ENCODE measurements around the gene PLPP2. TPM values are rescaled to one million over a fixed set of nuclear protein-coding genes. Genes with fewer than 3 reads are reported as not detected.

The PLPP2 gene
- total RNA-seq, 2 experiments from 2014 or later, result 0.03 to 0.80 TPM

DNA sequence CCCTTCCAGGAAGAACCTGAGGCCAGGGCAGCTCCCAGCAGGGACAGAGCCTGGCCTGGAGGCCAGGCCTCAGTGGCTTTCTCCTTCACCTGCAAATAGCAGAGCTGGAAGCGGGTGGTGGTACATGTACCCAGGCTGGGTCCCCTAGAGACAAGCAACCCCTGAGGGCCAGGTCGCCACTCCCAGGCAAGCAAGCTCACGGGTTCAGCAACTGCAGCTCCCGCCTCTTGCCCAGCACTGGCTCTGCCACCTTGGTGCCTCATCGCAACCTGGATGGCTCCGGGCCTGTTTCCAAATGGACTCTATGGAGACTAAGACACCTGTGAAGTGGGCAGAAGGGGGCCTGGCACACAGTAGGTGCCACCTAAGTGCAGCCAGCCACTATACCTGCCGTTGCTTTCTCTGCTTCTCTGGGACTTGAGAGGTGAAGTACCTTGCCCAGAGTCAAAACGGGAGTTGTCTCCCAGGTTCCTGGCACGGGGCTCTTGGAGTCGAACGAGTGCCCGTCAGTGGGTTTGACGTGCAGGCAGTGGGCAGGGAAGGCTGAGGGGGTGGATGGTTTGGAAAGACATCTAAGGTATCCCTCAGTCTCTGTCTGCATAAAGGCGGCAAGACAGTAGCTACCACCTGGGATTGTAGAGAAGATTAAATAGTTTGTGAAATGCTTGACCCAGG, 2.4 kb upstream of the PLPP2 start:
- TF ChIP-seq, protein P1, sequence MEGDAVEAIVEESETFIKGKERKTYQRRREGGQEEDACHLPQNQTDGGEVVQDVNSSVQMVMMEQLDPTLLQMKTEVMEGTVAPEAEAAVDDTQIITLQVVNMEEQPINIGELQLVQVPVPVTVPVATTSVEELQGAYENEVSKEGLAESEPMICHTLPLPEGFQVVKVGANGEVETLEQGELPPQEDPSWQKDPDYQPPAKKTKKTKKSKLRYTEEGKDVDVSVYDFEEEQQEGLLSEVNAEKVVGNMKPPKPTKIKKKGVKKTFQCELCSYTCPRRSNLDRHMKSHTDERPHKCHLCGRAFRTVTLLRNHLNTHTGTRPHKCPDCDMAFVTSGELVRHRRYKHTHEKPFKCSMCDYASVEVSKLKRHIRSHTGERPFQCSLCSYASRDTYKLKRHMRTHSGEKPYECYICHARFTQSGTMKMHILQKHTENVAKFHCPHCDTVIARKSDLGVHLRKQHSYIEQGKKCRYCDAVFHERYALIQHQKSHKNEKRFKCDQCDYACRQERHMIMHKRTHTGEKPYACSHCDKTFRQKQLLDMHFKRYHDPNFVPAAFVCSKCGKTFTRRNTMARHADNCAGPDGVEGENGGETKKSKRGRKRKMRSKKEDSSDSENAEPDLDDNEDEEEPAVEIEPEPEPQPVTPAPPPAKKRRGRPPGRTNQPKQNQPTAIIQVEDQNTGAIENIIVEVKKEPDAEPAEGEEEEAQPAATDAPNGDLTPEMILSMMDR (conservative IDR thresholded peaks at IDR 0.05; ENCODE audit: low read length), result no peak
- no peak for TF ChIP-seq EZH2phosphoT487 (IDR thresholded peaks at IDR 0.05; ENCODE audit: borderline replicate concordance, low read depth, low read length)
- H3K4me1 ChIP-seq (ENCODE audit: insufficient read depth, low read length, poor library complexity, severe bottlenecking), result no peaks in the 10 kb centered on the region
- BruUV-seq (replicated peaks), result no TSS peak
- no peaks in the 10 kb centered on the region for H3K9me3 ChIP-seq (ENCODE audit: low read length)
- no peaks in the 10 kb centered on the region for H3K36me3 ChIP-seq (ENCODE audit: insufficient read depth, low read length)
- H3K4me3 ChIP-seq (ENCODE audit: low read depth, low read length, poor library complexity, severe bottlenecking), result no peak overlapping the region
- H3K4me2 ChIP-seq (ENCODE audit: low read length), result no peak overlapping the region
- H3K9me2 ChIP-seq (ENCODE audit: insufficient read depth, low read length), result no peaks in the 10 kb centered on the region
- no peak overlapping the region for H3K27ac ChIP-seq (ENCODE audit: low read depth, low read length, poor library complexity, severe bottlenecking)
- no peak overlapping the region for H2AFZ ChIP-seq (ENCODE audit: low read length)
- H4K20me1 ChIP-seq (ENCODE audit: insufficient read depth, low read length), result no peaks in the 10 kb centered on the region
- intact Hi-C loops (cut with micrococcal nuclease; ENCODE audit: unreplicated experiment), result no loop called here
- ChIA-PET CTCF (ENCODE audit: unreplicated experiment) (no interaction called here), POLR2A (no interaction called here)
- no peaks in the 10 kb centered on the region for H3K79me2 ChIP-seq (ENCODE audit: insufficient read depth, low read depth, low read length)
- DNase-seq (ENCODE audit: low spot score), result no peak

DNA sequence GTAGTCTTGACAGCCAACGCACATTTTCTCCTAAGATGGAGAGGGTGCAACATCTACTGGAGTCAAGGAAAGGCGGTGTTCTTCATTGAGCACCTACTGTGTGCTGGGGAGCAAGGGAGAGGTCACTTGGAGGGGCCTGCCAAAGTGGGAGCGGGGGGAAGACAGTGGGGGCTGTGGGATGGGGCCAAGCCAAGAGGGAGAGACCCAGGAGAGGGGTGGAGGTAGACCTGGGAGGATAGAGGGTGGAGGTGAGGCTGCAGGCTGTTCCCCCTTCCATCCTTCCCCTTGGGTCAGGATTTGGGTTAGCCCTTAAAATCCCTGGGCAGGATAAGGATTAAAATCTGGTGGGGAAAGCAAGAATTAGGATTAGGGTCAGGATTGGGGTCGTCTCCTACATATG, 1.7 kb upstream of the PLPP2 start:
- CTCF ChIA-PET (ENCODE audit: unreplicated experiment), result no interaction called here
- DNase-seq (ENCODE audit: low spot score), result no peak
- intact Hi-C loops (cut with micrococcal nuclease; ENCODE audit: unreplicated experiment), result no loop called here
- POLR2A ChIA-PET, result no interaction called here
- Histone ChIP-seq H3K4me2 (ENCODE audit: low read length) (no peak overlapping the region), H3K27ac (ENCODE audit: low read depth, low read length, poor library complexity, severe bottlenecking) (no peak overlapping the region), H2AFZ (ENCODE audit: low read length) (no peak overlapping the region), H3K9me2 (ENCODE audit: insufficient read depth, low read length) (no peaks in the 10 kb centered on the region), H3K9me3 (ENCODE audit: low read length) (no peaks in the 10 kb centered on the region), H3K4me1 (ENCODE audit: insufficient read depth, low read length, poor library complexity, severe bottlenecking) (no peaks in the 10 kb centered on the region), H3K4me3 (ENCODE audit: low read depth, low read length, poor library complexity, severe bottlenecking) (no peak overlapping the region), H4K20me1 (ENCODE audit: insufficient read depth, low read length) (no peaks in the 10 kb centered on the region), H3K79me2 (ENCODE audit: insufficient read depth, low read depth, low read length) (no peaks in the 10 kb centered on the region), H3K36me3 (ENCODE audit: insufficient read depth, low read length) (no peaks in the 10 kb centered on the region)
- TF ChIP-seq, protein P1 (conservative IDR thresholded peaks at IDR 0.05; ENCODE audit: low read length), result no peak
- TF ChIP-seq EZH2phosphoT487 (IDR thresholded peaks at IDR 0.05; ENCODE audit: borderline replicate concordance, low read depth, low read length), result no peak
- BruUV-seq (replicated peaks), result no TSS peak

DNA sequence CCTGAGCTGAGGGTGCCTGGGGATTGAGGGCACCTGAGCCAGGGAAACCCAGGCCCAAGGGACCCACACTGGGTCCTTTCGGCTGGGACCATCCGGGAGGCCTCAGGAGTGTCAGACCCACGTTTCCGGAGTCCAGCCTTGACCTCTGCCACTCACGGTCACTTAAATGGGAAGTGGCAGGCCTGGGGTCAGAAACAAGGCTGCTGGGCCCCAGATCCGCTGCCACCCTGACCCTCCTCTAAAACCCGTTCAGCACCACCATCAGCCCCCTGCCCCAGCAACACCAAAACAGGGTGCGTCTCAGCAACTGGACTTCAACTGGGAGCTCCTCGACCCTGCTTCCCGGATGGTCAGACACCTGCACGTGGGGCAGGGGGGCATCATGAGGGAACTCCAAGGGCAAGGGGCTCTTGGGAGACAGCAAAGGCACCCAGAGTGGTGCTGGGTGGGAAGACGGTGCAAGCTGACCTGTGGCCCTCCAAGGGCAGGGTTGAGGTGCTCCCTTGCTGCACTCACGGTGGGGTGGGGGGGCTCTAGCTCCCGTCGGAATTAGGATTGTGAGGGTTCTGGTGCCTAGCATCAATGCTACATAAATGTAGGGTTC, 1.2 kb upstream of the PLPP2 start:
- Histone ChIP-seq H3K9me2 (ENCODE audit: insufficient read depth, low read length) (no peaks in the 10 kb centered on the region), H3K4me2 (ENCODE audit: low read length) (no peak overlapping the region), H4K20me1 (ENCODE audit: insufficient read depth, low read length) (no peaks in the 10 kb centered on the region), H3K27ac (ENCODE audit: low read depth, low read length, poor library complexity, severe bottlenecking) (no peak overlapping the region), H3K9me3 (ENCODE audit: low read length) (no peaks in the 10 kb centered on the region), H3K36me3 (ENCODE audit: insufficient read depth, low read length) (no peaks in the 10 kb centered on the region), H3K4me1 (ENCODE audit: insufficient read depth, low read length, poor library complexity, severe bottlenecking) (no peaks in the 10 kb centered on the region), H3K4me3 (ENCODE audit: low read depth, low read length, poor library complexity, severe bottlenecking) (no peak overlapping the region), H2AFZ (ENCODE audit: low read length) (no peak overlapping the region), H3K79me2 (ENCODE audit: insufficient read depth, low read depth, low read length) (no peaks in the 10 kb centered on the region)
- DNase-seq (ENCODE audit: low spot score), result no peak
- ChIA-PET CTCF (ENCODE audit: unreplicated experiment) (no interaction called here), POLR2A (no interaction called here)
- BruUV-seq (replicated peaks), result no TSS peak
- TF ChIP-seq, protein P1 (conservative IDR thresholded peaks at IDR 0.05; ENCODE audit: low read length), result no peak
- TF ChIP-seq EZH2phosphoT487 (IDR thresholded peaks at IDR 0.05; ENCODE audit: borderline replicate concordance, low read depth, low read length), result no peak
- intact Hi-C loops (cut with micrococcal nuclease; ENCODE audit: unreplicated experiment), result no loop called here

All from OCI-LY7 (cell line).